ENCODE measurements around the gene MYO1A.
"Not testable (repeated sequence)": the region's sequence is repeated elsewhere in the genome, so short reads cannot be mapped to it uniquely, and the experiment has no call there.

Gene MYO1A

GRCh38 chr12:57046947-57047890 lies 2.7 kb downstream of the MYO1A start:
- DNase-seq = no peak

- no peak for DNase-seq
These were observed 3.7 kb downstream of the MYO1A start for GRCh38 chr12:57046086-57046791.

- no peak for DNase-seq
These were observed 5.0 kb downstream of the MYO1A start for GRCh38 chr12:57044889-57045288.

- DNase-seq = no peak
These were observed 5.5 kb downstream of the MYO1A start for GRCh38 chr12:57044468-57044867.

GRCh38 chr12:57042695-57043094 lies 7.2 kb downstream of the MYO1A start:
- DNase-seq = no peak

GRCh38 chr12:57040750-57041149 lies 9.2 kb downstream of the MYO1A start:
- DNase-seq = no peak

GRCh38 chr12:57040211-57040610 lies 9.7 kb downstream of the MYO1A start:
- DNase-seq = no peak

- no peak for DNase-seq
These were observed 10.7 kb downstream of the MYO1A start for GRCh38 chr12:57039016-57039798.

GRCh38 chr12:57037264-57037663 lies 12.7 kb downstream of the MYO1A start:
- DNase-seq = no peak

GRCh38 chr12:57033431-57033830 lies 16.5 kb downstream of the MYO1A start:
- DNase-seq = no peak

GRCh38 chr12:57031789-57032188 lies 18.1 kb downstream of the MYO1A start:
- DNase-seq = no peak

- DNase-seq = no peak
These were observed 18.7 kb downstream of the MYO1A start for GRCh38 chr12:57031138-57031725.

GRCh38 chr12:57029457-57029856 lies 20.5 kb downstream of the MYO1A start:
- DNase-seq = no peak

GRCh38 chr12:57027805-57028153 lies 22.1 kb downstream of the MYO1A start:
- no peak for DNase-seq

GRCh38 chr12:57027011-57027804 lies 22.7 kb downstream of the MYO1A start:
- no peak for DNase-seq

GRCh38 chr12:57025196-57025595 lies 24.7 kb downstream of the MYO1A start:
- no peak for DNase-seq

- DNase-seq = not testable (repeated sequence)
These were observed 27.6 kb downstream of the MYO1A start for GRCh38 chr12:57022324-57022723.

GRCh38 chr12:57019983-57020719 lies 29.8 kb downstream of the MYO1A start:
- DNase-seq = no peak

- no peak for DNase-seq
These were observed 31.0 kb downstream of the MYO1A start for GRCh38 chr12:57018906-57019305.

GRCh38 chr12:57018353-57018752 lies 31.6 kb downstream of the MYO1A start:
- DNase-seq = not testable (repeated sequence)

- DNase-seq = no peak
These were observed 33.6 kb downstream of the MYO1A start, which contains the start of gene TAC3 for GRCh38 chr12:57016348-57016747. TSS of gene TAC3 (minus strand) at chr12:57016529. CDS start at chr12:57015797, 732 bp downstream.

Measured in stimulated activated CD4-positive, alpha-beta T cell treated with anti-CD3 and anti-CD28 coated beads, Interleukin-4, amount 100 ng/mL, for 4 hours (primary cell).